Activated T-cell treated with anti-CD3 and anti-CD28 coated beads for 4 hours (primary cell): ENCODE results near the gene NAA80.

Experiments used
- DNase-seq: peaks from one replicate; pipeline ENCODE4 v3.0.0-alpha.2; 2020

NAA80 gene

DNA sequence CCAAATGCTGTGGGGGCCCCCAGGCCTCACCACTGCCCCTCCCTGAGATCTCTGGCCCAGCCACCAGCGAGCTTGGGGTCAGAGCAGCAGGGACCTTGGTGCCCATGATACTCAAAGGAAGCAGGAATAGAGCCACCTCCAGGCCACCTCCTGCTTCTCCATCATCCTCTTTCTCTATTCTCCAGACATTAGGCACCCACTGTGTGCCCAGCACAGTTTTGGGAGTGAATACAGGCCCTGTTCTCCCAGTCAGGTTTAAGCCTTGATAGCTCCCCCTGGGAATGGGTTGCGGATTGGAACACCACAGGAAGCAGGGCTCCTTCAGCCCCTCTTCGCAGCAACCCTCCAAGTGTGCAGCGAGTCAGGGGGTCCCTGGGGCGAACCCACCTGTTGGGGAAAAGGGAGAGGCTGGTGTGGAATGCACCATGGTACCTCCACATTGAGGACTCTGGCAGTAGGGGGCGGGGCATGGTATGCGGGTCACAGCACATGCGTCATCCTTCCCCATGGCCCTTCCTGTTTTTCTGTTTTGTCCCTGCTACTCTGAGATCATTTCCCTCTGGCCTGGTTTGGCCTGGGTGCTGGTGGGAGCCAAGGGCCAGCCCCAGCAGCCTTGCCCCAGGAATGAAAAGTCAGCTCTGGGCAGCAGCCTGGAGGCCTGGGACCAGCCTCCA is 44.5 kb downstream of the NAA80 start:
- DNase-seq = no peak

- DNase-seq = no peak
Observed at GRCh38 chr3:50251220-50251619, 48.0 kb downstream of the NAA80 start.

- no peak for DNase-seq
Observed at GRCh38 chr3:50250514-50250913, 48.7 kb downstream of the NAA80 start.

- DNase-seq = no peak
Observed at GRCh38 chr3:50249457-50249856, 49.7 kb downstream of the NAA80 start.

- DNase-seq = no peak
Observed at GRCh38 chr3:50248387-50248786, 50.8 kb downstream of the NAA80 start.

GRCh38 chr3:50246517-50246954 is 52.7 kb downstream of the NAA80 start:
- peak; percentile 74 for DNase-seq
